MM.1S (cell line): ENCODE measurements around the gene PPP2R5C.

ENCODE experiments used
- EZH2 ChIP-seq: fragments of 300-600 bp; sonication (generic); optimal IDR thresholded peaks from 2 replicates; pipeline ENCODE3; 2017; ENCODE audit warnings: low read depth, mild to moderate bottlenecking, antibody characterized with exemption, low read length, mixed read lengths
- EZH2phosphoT487 ChIP-seq: fragments of 300-600 bp; sonication (generic); IDR thresholded peaks from 2 replicates; pipeline ENCODE4 v1.6.1; 2018; ENCODE audit warnings: antibody characterized with exemption, low read length
- TF ChIP-seq, protein P1 (sequence below): fragments of 300-600 bp; sonication (generic); IDR thresholded peaks from 2 replicates; pipeline ENCODE4 v1.5.1; 2016; ENCODE audit warnings: antibody characterized with exemption, low read length, mixed read lengths

DNA sequence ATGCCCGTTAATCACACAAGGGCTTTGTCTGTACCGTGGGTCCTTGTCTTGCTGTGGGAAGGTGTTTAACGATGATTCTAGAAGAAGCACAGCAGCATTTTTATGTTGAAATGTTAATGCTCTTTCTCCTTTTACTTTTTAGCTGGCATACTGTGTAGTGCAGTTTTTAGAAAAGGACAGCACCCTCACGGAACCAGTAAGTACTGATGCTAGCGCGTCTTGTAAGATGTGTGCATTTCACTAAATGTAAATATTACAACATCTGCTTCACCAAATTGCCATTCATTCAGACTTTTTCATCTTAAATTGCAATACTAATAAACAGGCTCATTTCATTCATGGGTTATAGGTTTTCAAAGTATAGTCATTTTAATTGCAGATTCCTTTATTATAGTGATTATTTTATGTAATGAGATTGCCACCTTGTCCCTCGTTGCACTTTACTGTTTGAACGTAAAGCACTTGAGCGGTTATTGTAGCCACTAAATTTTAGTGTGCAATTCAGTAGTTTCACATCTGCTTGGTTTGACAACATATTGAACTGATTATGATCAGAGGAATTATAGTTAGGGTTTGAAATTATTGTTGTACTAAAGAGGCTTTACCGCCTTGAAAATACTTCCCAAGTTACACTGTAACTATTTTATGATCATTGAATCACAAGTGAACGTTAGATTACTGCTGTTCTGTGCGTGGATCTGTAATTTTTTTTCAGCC, 133.0 kb downstream of the PPP2R5C start:
- TF ChIP-seq, protein P1, sequence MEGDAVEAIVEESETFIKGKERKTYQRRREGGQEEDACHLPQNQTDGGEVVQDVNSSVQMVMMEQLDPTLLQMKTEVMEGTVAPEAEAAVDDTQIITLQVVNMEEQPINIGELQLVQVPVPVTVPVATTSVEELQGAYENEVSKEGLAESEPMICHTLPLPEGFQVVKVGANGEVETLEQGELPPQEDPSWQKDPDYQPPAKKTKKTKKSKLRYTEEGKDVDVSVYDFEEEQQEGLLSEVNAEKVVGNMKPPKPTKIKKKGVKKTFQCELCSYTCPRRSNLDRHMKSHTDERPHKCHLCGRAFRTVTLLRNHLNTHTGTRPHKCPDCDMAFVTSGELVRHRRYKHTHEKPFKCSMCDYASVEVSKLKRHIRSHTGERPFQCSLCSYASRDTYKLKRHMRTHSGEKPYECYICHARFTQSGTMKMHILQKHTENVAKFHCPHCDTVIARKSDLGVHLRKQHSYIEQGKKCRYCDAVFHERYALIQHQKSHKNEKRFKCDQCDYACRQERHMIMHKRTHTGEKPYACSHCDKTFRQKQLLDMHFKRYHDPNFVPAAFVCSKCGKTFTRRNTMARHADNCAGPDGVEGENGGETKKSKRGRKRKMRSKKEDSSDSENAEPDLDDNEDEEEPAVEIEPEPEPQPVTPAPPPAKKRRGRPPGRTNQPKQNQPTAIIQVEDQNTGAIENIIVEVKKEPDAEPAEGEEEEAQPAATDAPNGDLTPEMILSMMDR = no peak
- no peak for TF ChIP-seq EZH2
- TF ChIP-seq EZH2phosphoT487 = no peak
